GM21526 (cell line): ENCODE data around the gene GRID2.
"Not testable (repeated sequence)": the region's sequence is repeated elsewhere in the genome, so short reads cannot be mapped to it uniquely, and the experiment has no call there.

ENCODE experiments used
- ATAC-seq: cut with Tn5 transposase; IDR thresholded peaks from one replicate; pipeline ENCODE4 v1.9.1; 2021; ENCODE audit warnings: moderate library complexity; ENCODE audit not compliant: unreplicated experiment, low FRiP score

The GRID2 gene

GRCh38 chr4:93263166-93263565 lies 959.4 kb downstream of the GRID2 start:
- ATAC-seq = no peak

DNA sequence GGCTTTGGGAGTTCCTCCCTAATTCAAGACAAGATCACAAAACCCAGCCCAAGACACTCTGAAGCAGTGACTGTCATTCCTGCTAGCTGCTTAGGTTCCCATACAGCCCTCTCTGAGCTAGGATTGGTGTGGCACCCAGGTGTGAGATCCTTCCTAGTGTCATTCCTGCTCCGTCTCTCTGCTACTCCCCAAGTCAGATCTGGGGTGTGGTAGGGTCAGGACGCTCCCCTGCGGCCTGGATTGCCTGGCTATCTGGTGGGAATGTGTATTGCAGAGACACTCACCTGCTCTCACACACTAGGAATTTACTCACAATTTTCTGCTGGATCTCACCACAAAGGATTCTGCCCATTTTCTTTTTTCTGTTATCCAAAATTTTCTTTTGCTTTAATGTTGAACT lies 964.0 kb downstream of the GRID2 start:
- no peak for ATAC-seq

DNA sequence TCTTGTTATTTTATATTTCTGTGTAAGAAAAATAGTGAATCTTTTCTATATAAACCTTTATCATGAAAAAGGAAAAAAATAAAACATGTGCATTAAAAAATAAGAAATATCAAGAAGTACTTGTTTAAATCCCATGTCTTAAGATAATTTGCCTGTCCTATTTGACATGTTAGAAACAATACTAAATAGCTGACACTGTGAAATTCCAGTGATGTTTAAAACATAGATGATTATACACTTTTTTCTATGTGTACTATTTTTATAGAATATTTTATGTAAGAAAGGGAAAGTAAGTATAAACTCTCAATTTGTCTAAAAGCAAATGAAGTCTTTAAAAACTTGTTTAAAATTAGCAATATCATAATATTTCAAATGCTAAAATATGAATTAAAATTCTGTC lies 981.6 kb downstream of the GRID2 start:
- no peak for ATAC-seq

GRCh38 chr4:93289241-93289640 lies 985.5 kb downstream of the GRID2 start:
- no peak for ATAC-seq

DNA sequence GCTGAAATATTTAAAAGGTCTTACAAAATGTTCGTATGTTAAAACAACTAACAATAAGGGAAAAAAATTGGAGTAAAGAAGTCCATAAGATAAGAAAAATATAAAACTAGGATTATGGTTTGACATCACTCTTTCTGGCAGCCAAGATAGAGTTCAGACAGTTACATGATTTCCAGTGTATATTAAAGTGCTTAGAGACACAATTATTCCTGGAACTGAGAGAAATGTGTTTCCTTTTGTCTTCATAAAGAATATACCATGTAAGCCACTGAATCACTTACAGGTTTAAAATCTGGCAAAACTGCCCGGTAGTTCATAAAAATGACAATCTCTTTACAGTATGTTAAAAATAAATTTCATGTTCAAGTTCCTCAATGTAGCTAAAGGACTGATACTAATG lies 986.1 kb downstream of the GRID2 start:
- no peak for ATAC-seq

- no peak for ATAC-seq
Observed at GRCh38 chr4:93299118-93299517, 995.4 kb downstream of the GRID2 start.

DNA sequence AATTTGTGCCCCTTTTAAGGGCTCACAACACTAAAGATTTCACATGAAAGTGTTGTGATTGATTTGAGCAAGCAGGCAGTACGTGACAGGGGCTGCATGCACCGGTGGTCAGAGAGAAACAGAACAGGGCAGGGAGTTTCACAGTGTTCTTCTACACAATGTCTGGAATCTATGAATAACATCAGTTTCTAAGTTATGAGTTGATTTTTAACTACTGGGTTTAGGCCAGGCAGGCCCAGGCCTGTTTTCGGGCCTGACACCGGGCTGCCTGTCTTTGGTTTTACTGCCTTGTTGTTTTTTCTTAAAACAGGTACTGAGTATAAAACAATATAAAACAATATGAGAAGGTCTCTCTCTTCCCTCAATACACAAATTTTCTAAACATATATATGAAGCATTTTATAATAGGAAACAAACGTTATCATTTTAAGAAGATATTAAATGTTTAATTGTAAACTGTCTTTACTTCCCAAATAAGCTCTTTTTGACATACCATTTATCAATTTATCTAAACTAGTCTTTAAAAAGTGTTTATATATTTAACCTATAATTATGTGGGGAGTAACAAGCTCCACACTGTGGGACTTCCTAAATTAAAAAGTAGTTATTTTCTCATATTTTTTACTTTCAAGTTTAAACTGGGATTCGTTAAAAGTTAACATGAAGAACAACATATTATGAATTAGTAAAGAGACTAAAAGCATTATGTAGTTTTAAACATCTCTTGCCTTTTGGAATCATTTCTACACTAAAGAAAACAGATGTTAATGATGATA lies 997.2 kb downstream of the GRID2 start:
- ATAC-seq = not testable (repeated sequence)

GRCh38 chr4:93302310-93302709 lies 998.5 kb downstream of the GRID2 start:
- no peak for ATAC-seq

- no peak for ATAC-seq
Observed at GRCh38 chr4:93303440-93303839, 999.7 kb downstream of the GRID2 start.

DNA sequence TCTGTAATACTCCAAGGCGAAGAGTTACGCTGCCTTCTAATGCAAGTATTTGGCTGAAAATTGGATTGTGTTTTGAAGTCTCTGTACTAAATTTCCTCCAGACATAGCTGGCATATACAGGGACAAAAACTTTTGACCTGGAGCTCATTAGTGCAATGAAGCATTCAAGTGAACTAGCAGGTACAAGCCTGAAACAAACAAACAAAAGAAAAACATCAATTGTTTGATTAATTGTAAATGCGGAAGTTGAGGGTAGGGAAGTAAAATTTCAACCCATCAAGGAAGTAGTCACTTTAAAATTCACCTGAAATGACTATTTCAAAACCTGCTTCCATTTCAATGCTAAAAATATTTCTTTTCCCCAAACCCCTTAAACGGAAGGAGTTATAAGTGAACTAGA lies 1008.5 kb downstream of the GRID2 start:
- ATAC-seq = no peak

- no peak for ATAC-seq
Observed at GRCh38 chr4:93313197-93313596, 1009.4 kb downstream of the GRID2 start.

DNA sequence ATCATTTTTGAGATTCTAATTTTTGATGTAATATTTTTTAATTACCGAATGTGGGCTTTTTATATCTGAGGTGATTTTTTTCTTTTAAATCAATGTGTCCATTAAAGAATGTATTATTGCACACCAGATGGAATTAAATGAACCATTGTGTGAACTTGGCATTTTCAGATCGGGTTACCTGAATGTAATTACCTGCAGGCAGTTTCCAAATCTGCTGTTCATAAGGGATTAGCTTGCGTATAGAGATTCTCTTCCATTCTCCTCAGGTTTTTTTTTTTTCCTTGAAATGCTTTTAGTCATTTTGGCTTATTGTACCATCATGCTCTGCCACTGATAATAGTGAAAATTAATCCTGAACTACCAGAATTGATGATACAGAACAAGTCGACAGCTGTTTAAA lies 1013.3 kb downstream of the GRID2 start:
- no peak for ATAC-seq

- no peak for ATAC-seq
Observed at GRCh38 chr4:93317561-93317960, 1013.8 kb downstream of the GRID2 start.

- no peak for ATAC-seq
Observed at GRCh38 chr4:93319041-93319440, 1015.3 kb downstream of the GRID2 start.

DNA sequence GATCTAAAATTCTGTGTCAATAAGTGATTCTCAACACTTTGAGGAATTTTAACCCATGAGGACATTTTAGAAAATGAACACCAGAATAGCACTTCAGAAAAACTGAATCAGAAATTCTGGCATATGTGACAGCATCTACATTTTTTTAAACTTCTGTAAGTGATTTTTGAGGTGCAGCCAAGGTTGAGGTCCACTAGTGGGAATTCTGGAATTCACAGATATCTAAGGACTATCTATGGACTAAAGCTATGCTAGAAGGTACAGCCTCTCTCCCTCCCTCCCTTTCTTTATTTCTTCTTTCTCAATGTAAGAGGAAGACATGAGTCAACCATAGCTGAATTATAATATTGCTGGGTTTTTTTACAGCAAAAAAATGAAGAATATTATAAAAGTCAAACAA lies 1016.6 kb downstream of the GRID2 start:
- ATAC-seq = no peak

DNA sequence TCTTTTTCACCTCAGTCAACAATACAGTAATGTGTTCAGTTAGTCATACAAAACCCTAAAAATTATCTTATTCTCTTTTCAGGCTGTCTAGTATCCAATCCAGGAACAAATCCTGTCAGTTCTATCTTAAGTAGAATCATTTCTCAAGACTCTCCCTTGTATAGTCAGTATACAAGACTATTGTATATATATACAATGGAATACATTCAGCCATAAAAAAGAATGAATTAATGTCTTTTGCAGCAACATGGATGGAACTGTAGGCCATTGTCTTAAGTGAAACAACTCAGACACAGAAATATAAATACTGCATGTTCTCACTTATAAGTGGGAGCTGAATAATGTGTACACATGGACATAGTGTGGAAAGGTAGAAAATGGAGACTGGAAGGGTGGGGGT lies 1023.6 kb downstream of the GRID2 start:
- no peak for ATAC-seq

DNA sequence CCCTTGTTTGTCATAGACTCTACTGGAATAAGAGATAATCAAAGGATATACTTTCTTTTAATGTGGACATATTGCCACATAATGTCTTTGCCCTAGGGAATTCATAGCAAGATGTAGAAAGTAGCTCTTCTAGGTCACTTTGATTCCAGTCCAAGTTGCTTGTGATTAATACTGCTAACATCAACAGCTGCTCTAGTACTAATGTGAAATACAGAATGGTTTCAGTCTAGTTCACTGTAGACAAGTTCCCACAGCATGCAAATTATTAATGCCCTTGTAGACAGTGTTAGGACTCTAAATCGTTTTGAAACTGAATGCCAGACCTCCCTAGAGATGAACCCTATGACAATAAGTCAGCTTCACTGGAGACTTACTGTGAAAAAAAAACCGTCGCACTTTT lies 1030.2 kb downstream of the GRID2 start:
- peak; percentile 70 for ATAC-seq

DNA sequence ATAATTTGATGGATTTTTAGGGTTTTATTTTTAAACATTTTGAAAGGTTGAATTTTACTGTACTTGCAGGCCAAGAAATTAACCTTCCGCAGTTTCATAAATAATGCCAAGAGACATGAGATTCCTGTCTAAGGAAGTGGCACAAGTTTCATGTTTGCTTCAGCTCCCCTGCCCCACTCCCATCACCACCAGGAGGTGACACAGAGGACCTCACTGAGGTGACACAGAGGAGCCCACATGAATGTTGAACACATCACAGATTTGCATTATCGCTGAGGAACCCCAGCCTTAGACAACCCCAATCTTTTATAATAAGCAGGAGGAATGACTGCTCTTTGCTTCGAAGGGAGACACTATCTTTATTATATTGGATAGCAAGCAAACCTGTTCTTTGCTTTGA lies 1033.4 kb downstream of the GRID2 start:
- ATAC-seq = no peak

DNA sequence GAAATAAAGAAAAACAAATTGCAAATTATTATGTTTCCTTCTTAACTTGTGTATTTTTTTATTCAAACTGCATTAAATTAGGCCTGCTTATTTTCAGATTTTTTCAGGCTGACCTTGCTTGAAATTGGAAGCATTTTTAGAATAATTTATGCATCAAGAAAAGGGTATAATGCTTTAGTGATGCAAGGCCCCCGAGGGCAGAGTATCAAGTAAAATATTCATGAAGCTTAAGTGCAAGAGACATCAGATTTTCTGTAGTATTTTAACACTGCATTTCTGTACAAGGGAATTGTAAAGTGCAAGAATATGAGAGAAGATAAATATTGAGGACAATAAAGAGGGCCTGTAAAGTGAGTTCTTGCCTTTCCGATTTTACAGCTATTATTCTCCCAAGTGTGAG lies 1039.0 kb downstream of the GRID2 start:
- ATAC-seq = no peak

DNA sequence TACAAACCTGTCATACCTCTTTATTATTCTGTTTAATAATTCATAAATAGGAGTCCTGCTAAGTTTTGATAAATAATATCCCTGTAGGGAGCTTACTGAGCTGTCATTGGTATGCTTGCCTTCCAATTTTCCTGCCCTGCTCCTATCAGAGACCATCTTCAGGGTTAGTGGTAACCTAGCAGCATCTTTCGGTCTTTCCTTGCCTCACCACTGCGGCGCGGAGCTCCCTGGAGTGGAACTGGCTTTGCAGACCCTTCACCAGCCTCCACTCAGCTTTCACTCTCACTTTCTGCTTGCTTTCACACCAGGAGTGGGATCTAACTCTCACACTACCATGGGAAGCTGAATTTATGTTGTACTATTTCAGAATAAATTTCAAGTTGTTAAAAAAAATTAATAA lies 1043.1 kb downstream of the GRID2 start:
- ATAC-seq = no peak

DNA sequence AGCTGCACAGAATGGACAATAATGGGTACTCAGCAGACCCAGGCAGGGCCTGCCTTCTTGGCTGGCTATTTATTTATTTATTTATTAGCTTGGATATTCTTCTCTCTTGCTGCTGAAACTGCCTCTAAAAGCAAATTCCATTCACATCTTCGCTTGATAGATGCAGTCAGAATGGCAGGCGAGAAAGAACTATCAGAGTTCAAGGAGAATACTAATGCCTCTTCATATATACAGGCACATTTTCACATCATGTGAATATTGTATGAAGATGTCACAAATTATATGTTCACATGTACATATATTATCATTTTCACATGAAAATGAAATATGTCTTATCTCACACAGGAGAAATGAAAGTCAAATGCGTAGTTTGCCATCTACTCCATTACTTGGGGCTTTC lies 1045.1 kb downstream of the GRID2 start:
- no peak for ATAC-seq

GRCh38 chr4:93351846-93352245 lies 1048.1 kb downstream of the GRID2 start:
- ATAC-seq = no peak

GRCh38 chr4:93355411-93355810 lies 1051.6 kb downstream of the GRID2 start:
- ATAC-seq = no peak
